T-cell (primary cell): ENCODE results near the gene KCNQ5. TPM values are rescaled to one million over a fixed set of nuclear protein-coding genes. Genes with fewer than 3 reads are reported as not detected.

Experiments used
- ATAC-seq, 4 experiments: fragments of 200-7000 bp in 3 of 4; fragments of 150-1000 bp in 1 of 4; cut with Tn5 transposase; replicated peaks in 1 of 4; 1 replicate in 3 of 4; 2 replicates in 1 of 4; pipeline ENCODE4 v1.10.0; 2021; ENCODE audit warnings: moderate library complexity in 3 of 4, mild to moderate bottlenecking in 2 of 4, moderate number of reproducible peaks in 1 of 4
- CTCF ChIA-PET, 2 donors: fragments of 300-600 bp; sonication (Branson Sonifier 250); formaldehyde crosslinking; loops; one replicate each; lab custom pipeline; 2022; ENCODE audit warnings: antibody characterized with exemption in 2 of 2; lab: Charles Lee
- POLR2A ChIA-PET, 2 donors: fragments of 300-600 bp; sonication (Branson Sonifier 250); formaldehyde crosslinking; loops; one replicate each; lab custom pipeline; 2022; ENCODE audit warnings: antibody characterized with exemption in 2 of 2; lab: Charles Lee
- DNase-seq, 35 experiments: peaks; one replicate each; pipeline versions ENCODE4 v3.0.0 to v3.0.0-alpha.2; 2013 to 2023
- H3K27ac ChIP-seq: one replicate; pipeline ENCODE4 v1.5.1; 2013; ENCODE audit warnings: low read length
- H3K27me3 ChIP-seq, 2 experiments: replicated peaks in 1 of 2; 1 replicate in 1 of 2; 2 replicates in 1 of 2; pipeline versions ENCODE4 v1.6.1 to v1.7.0; 2013; ENCODE audit warnings: low read length in 1 of 2, mixed read lengths in 1 of 2; ENCODE audit not compliant: control insufficient read depth in 2 of 2, insufficient read depth in 2 of 2; ENCODE audit errors: extremely low read depth in 1 of 2
- H3K36me3 ChIP-seq, 2 donors: 1 replicate in 1 of 2; 2 replicates in 1 of 2; pipeline versions ENCODE4 v1.6.1 to v1.7.0; 2013; ENCODE audit warnings: low read length in 1 of 2; ENCODE audit not compliant: control insufficient read depth in 2 of 2, insufficient read depth in 1 of 2; ENCODE audit errors: extremely low read depth in 1 of 2
- H3K4me1 ChIP-seq, 2 experiments: 1 replicate in 1 of 2; 2 replicates in 1 of 2; pipeline versions ENCODE4 v1.6.1 to v1.7.0; 2013; ENCODE audit warnings: low read length in 2 of 2, mixed read lengths in 1 of 2; ENCODE audit not compliant: insufficient read depth in 2 of 2, control insufficient read depth in 1 of 2; ENCODE audit errors: extremely low read depth in 1 of 2
- H3K4me3 ChIP-seq, 2 donors: 1 replicate in 1 of 2; 2 replicates in 1 of 2; pipeline versions ENCODE4 v1.5.1 to v1.7.0; 2013; ENCODE audit warnings: mild to moderate bottlenecking in 2 of 2, low read length in 1 of 2, moderate library complexity in 1 of 2; ENCODE audit not compliant: control insufficient read depth in 1 of 2; ENCODE audit errors: extremely low read depth in 1 of 2
- H3K9me3 ChIP-seq: 2 replicates; pipeline ENCODE4 v1.7.0; 2013
- H3K27ac Mint-ChIP-seq, 2 donors: one replicate each; pipeline ENCODE4 v1.8.0; 2020 to 2021; ENCODE audit warnings: mild to moderate bottlenecking in 2 of 2, mixed read lengths in 2 of 2
- H3K27me3 Mint-ChIP-seq, 2 donors: one replicate each; pipeline ENCODE4 v1.8.0; 2021 to 2022; ENCODE audit warnings: mixed read lengths in 2 of 2
- H3K36me3 Mint-ChIP-seq: one replicate; pipeline ENCODE4 v1.8.0; 2021; ENCODE audit warnings: mixed read lengths
- H3K4me1 Mint-ChIP-seq, 3 donors: one replicate each; pipeline ENCODE4 v1.8.0; 2020 to 2022; ENCODE audit warnings: mixed read lengths in 3 of 3, mild to moderate bottlenecking in 1 of 3
- H3K4me3 Mint-ChIP-seq, 3 donors: one replicate each; pipeline ENCODE4 v1.8.0; 2020 to 2022; ENCODE audit warnings: mild to moderate bottlenecking in 3 of 3, mixed read lengths in 3 of 3, moderate library complexity in 3 of 3
- H3K9me3 Mint-ChIP-seq, 3 donors: one replicate each; pipeline ENCODE4 v1.8.0; 2020 to 2022; ENCODE audit warnings: mixed read lengths in 3 of 3
- WGBS: methylation state at CpG from one replicate; pipeline ENCODE4 v1.1.5; 2013; ENCODE audit warnings: missing lambda C conversion rate; ENCODE audit not compliant: insufficient coverage; 5-methylcytosine and 5-hydroxymethylcytosine counted together
- total RNA-seq, 35 experiments: library from RNA in 6 of 35; stranded (reverse) in 6 of 35; fragments of 120-200 nt in 1 of 35; gene quantifications; one replicate each; pipeline versions ENCODE4 v1.2.1 to v1.2.4 and lab custom pipeline; 2013 to 2026

The KCNQ5 gene
- total RNA-seq, 5 donors from 2014 or later (not counting 1 experiment from before 2014, with no cell fraction given) = 3.5 to 5.3 (median 4.3) TPM

DNA sequence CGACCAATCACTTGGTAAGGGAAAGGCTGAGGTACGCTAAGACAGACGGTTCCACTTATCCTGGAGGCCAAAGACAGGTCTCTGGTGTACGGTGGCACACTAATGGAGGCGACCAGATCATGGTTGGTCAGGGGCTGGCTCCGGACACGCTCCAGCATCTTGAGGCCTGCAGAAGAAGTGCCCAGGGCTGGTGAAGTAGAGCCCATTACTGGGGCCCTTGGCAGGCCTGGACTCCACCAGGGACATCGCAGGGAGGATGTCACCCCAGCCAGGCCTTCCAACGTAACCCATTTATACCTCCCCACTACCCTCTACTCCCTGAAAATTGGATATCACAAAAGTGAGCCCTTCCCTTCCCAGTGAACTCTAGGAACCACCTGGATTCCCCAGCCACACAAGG lies 587.3 kb downstream of the KCNQ5 start:
- Histone ChIP-seq H3K27me3 (peaks cover 0 to 1% of the 10 kb centered on the region in 2 experiments), H3K4me3 (no peak overlapping the region), H3K4me1 (no peaks in the 10 kb centered on the region), H3K27ac (no peak overlapping the region), H3K36me3 (no peaks in the 10 kb centered on the region), H3K9me3 (no peaks in the 10 kb centered on the region)
- H3K9me3 Mint-ChIP-seq = no peaks in the 10 kb centered on the region
- no peak overlapping the region for H3K27ac Mint-ChIP-seq
- ChIA-PET POLR2A (no interaction called here), CTCF (no interaction called here)
- ATAC-seq (no peak), DNase-seq (no peak)
- no peaks in the 10 kb centered on the region for H3K36me3 Mint-ChIP-seq
- peaks cover 0 to 4% of the 10 kb centered on the region in 2 donors for H3K27me3 Mint-ChIP-seq
- 71% methylated on average over 9 of the region's 9 CpGs for WGBS
- no peak overlapping the region for H3K4me3 Mint-ChIP-seq
- no peaks in the 10 kb centered on the region for H3K4me1 Mint-ChIP-seq

DNA sequence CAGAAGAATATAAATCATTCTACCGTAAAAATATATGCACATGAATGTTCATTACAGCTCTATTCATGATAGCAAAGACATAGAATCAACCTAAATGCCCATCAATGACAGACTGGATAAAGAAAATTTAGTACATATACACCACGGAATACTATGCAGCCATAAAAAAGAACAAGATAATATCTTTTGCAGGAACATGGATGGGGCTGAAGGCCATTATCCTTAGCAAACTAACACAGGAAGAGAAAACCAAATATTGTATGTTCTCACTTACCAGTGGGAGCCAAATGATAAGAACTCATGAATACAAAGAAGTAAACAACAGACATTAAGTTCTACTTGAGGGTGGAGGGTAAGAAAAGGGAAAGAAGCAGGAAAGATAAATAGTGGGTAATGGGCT lies 595.0 kb downstream of the KCNQ5 start:
- POLR2A ChIA-PET = no interaction called here
- peaks cover 0 to 5% (median 0%) of the 10 kb centered on the region in 3 donors for H3K9me3 Mint-ChIP-seq
- Histone ChIP-seq H3K27me3 (peaks cover 0 to 11% of the 10 kb centered on the region in 2 experiments), H3K36me3 (no peaks in the 10 kb centered on the region), H3K4me1 (no peaks in the 10 kb centered on the region), H3K9me3 (no peaks in the 10 kb centered on the region), H3K27ac (no peak overlapping the region), H3K4me3 (no peak overlapping the region)
- ATAC-seq = no peak
- H3K36me3 Mint-ChIP-seq = no peaks in the 10 kb centered on the region
- DNase-seq = no peak
- 100% methylated on average over 1 of the region's 2 CpGs for WGBS
- CTCF ChIA-PET = interaction anchor here in 1 of 2 donors (0.6 kb wide), 1 partner anchor 1080 kb away, joined by 8 read pairs; no protein-coding TSS in a partner anchor
- H3K4me1 Mint-ChIP-seq = no peaks in the 10 kb centered on the region
- H3K27me3 Mint-ChIP-seq = peaks cover 0 to 9% of the 10 kb centered on the region in 2 donors
- H3K27ac Mint-ChIP-seq = no peak overlapping the region
- H3K4me3 Mint-ChIP-seq = no peak overlapping the region

DNA sequence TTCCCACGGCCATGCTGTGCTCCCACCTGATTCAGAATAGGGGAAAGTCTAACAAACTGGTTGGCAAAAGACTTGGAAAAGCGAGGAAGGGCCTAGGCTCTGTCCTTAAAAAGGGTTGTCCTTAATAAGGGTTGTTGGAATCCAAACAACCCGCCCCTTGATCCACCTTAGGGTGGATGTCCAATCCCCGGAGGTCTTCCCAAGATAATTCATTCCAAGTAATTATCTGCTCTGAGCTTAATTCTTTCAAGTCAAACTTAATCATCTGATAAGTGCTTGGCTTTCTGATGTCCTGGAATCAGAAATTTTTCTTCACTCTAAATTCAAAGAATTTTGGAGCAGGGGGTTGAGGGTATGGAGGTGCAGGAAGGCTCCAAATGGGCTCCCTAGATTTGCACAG lies 603.5 kb downstream of the KCNQ5 start, which contains the start of gene KHDC1L:
KHDC1L (minus strand) TSS at position 101 of the 400 bp plus-strand sequence; CDS start at position 13, 88 bp downstream.
- H3K4me1 Mint-ChIP-seq = no peaks in the 10 kb centered on the region
- POLR2A ChIA-PET = no interaction called here
- Histone ChIP-seq H3K27ac (no peak within 1 kb of the TSS), H3K36me3 (no peaks in the 10 kb centered on the region), H3K27me3 (peaks cover 0 to 4% of the 10 kb centered on the region in 2 experiments), H3K4me1 (no peaks in the 10 kb centered on the region), H3K4me3 (no peak within 1 kb of the TSS), H3K9me3 (no peaks in the 10 kb centered on the region)
- DNase-seq = no peak
- CTCF ChIA-PET = no interaction called here
- H3K36me3 Mint-ChIP-seq = no peaks in the 10 kb centered on the region
- no peaks in the 10 kb centered on the region for H3K9me3 Mint-ChIP-seq
- H3K27me3 Mint-ChIP-seq = no peaks in the 10 kb centered on the region
- H3K27ac Mint-ChIP-seq = no peak within 1 kb of the TSS
- WGBS = 100% methylated on average over 1 of the region's 4 CpGs
- no peak within 1 kb of the TSS for H3K4me3 Mint-ChIP-seq
- no peak for ATAC-seq

DNA sequence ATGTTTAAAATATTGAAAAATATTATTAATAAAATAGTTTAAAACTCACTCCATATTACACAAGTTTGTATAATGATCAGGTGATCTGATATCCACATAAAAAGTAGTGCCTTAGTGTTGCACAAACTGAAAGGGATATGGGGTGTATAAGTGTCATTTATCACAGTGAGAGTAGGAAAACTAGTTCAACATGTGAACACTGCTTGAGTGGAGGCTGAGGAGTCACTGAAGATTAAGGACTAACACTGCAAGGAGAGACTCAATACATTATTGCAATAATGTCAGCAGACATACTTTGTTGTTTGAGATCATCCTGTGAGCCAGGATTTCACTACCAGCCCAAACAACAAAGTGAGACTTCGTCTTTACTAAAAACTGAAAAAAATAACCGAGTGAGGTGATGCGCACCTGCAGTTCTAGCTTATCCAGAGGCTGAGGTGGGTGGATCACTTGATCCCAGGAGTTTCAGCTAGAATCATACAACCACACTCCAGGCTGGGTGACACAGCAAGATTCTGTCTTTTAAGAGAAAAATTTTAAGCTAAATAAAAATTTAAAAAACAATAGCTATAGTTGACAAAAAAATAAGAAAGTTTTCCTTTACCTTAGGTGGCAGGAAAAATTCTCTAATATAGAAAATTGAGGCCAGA lies 605.9 kb downstream of the KCNQ5 start:
- no peaks in the 10 kb centered on the region for H3K4me1 Mint-ChIP-seq
- H3K27me3 Mint-ChIP-seq = no peaks in the 10 kb centered on the region
- no peaks in the 10 kb centered on the region for H3K9me3 Mint-ChIP-seq
- Histone ChIP-seq H3K4me3 (no peak overlapping the region), H3K9me3 (no peaks in the 10 kb centered on the region), H3K4me1 (no peaks in the 10 kb centered on the region), H3K36me3 (no peaks in the 10 kb centered on the region), H3K27me3 (peaks cover 0 to 4% of the 10 kb centered on the region in 2 experiments), H3K27ac (no peak overlapping the region)
- DNase-seq (no peak), ATAC-seq (no peak)
- no peak overlapping the region for H3K27ac Mint-ChIP-seq
- CTCF ChIA-PET = interaction anchor here in 1 of 2 donors (0.7 kb wide), 3 partner anchors 306 to 1848 kb away, joined by 4 read pairs; no protein-coding TSS in a partner anchor
- H3K36me3 Mint-ChIP-seq = no peaks in the 10 kb centered on the region
- POLR2A ChIA-PET = no interaction called here
- WGBS = no CpG with 5 or more reads among the region's 3 CpGs
- H3K4me3 Mint-ChIP-seq = no peak overlapping the region

DNA sequence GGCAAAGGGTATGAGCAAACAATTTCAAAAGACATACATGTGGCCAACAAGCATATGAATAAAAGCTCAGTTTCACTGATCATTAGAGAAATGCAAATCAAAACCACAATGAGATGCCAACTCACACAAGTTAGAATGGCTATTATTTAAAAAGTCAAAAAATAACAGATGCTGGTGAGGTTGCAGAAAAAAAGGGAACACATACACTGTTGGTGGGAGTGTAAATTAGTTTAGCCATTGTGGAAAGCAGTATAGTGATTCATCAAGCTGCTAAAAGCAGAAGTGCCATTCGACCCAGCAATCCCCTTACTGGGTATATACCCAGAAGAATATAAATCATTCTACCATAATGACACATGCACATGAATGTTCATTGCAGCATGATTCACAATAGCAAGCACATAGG lies 610.1 kb downstream of the KCNQ5 start:
- H3K4me1 Mint-ChIP-seq = no peaks in the 10 kb centered on the region
- 40% methylated on average over 1 of the region's 1 CpG for WGBS
- no peaks in the 10 kb centered on the region for H3K9me3 Mint-ChIP-seq
- ChIA-PET POLR2A (no interaction called here), CTCF (interaction anchor here in 1 of 2 donors (0.6 kb wide), 1 partner anchor 23 kb away, joined by 5 read pairs; no protein-coding TSS in a partner anchor)
- DNase-seq (no peak), ATAC-seq (no peak)
- Histone ChIP-seq H3K27me3 (peaks cover 0 to 4% of the 10 kb centered on the region in 2 experiments), H3K4me1 (no peaks in the 10 kb centered on the region), H3K27ac (no peak overlapping the region), H3K4me3 (no peak overlapping the region), H3K36me3 (no peaks in the 10 kb centered on the region), H3K9me3 (no peaks in the 10 kb centered on the region)
- H3K4me3 Mint-ChIP-seq = no peak overlapping the region
- H3K27ac Mint-ChIP-seq = no peak overlapping the region
- H3K27me3 Mint-ChIP-seq = no peaks in the 10 kb centered on the region
- no peaks in the 10 kb centered on the region for H3K36me3 Mint-ChIP-seq

DNA sequence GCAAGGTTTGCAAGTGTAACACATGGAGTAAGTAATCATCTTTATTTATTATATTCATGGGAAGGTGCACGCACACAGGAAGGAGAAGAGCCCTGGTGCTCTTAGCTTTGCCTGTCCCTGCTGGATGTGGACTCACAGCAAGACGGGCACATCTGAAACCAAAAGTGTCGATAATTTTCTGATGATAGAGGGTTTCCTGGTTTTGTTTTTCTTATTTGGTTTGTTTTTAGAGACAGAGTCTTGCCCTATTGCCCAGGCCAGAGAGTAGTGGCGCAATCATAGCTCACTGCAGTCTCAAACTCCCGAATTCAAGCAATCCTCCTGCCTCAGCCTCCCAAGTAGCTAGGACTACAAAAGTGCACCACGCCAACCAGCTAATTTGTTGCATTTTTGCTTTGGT lies 611.2 kb downstream of the KCNQ5 start:
- Mint-ChIP-seq H3K4me3 (no peak overlapping the region), H3K9me3 (no peaks in the 10 kb centered on the region), H3K27me3 (no peaks in the 10 kb centered on the region), H3K4me1 (no peaks in the 10 kb centered on the region), H3K36me3 (no peaks in the 10 kb centered on the region), H3K27ac (no peak overlapping the region)
- peaks cover 0 to 4% of the 10 kb centered on the region in 2 experiments for H3K27me3 ChIP-seq
- H3K36me3 ChIP-seq = no peaks in the 10 kb centered on the region
- no peak overlapping the region for H3K27ac ChIP-seq
- WGBS = 80% methylated on average over 1 of the region's 6 CpGs
- ChIA-PET CTCF (no interaction called here), POLR2A (no interaction called here)
- no peaks in the 10 kb centered on the region for H3K9me3 ChIP-seq
- ATAC-seq = no peak
- no peak for DNase-seq
- no peaks in the 10 kb centered on the region for H3K4me1 ChIP-seq
- H3K4me3 ChIP-seq = no peak overlapping the region
